Glutamatergic neuron (in vitro differentiated cells): Measurements from ENCODE around the gene RASSF7. TPM values are rescaled to one million over a fixed set of nuclear protein-coding genes. Genes with fewer than 3 reads are reported as not detected.

Source experiments
- DNase-seq: peaks from one replicate; pipeline ENCODE4 v3.0.0; 2022
- H3K27ac Mint-ChIP-seq: one replicate; pipeline ENCODE4 v1.8.0; 2020; ENCODE audit warnings: mild to moderate bottlenecking, mixed read lengths, inconsistent platforms; ENCODE audit not compliant: unreplicated experiment
- H3K27me3 Mint-ChIP-seq: one replicate; pipeline ENCODE4 v1.8.0; 2020; ENCODE audit warnings: mild to moderate bottlenecking, moderate library complexity, mixed read lengths, inconsistent platforms; ENCODE audit not compliant: unreplicated experiment
- H3K36me3 Mint-ChIP-seq: one replicate; pipeline ENCODE4 v1.8.0; 2020; ENCODE audit warnings: mild to moderate bottlenecking, mixed read lengths, inconsistent platforms; ENCODE audit not compliant: unreplicated experiment
- H3K4me1 Mint-ChIP-seq: one replicate; pipeline ENCODE4 v1.8.0; 2020; ENCODE audit warnings: mild to moderate bottlenecking, low read depth, mixed read lengths, inconsistent platforms; ENCODE audit not compliant: unreplicated experiment
- H3K4me3 Mint-ChIP-seq: one replicate; pipeline ENCODE4 v1.8.0; 2020; ENCODE audit warnings: mild to moderate bottlenecking, mixed read lengths, inconsistent platforms; ENCODE audit not compliant: unreplicated experiment
- H3K9me3 Mint-ChIP-seq: one replicate; pipeline ENCODE4 v1.8.0; 2020; ENCODE audit warnings: mild to moderate bottlenecking, moderate library complexity, mixed read lengths, inconsistent platforms; ENCODE audit not compliant: unreplicated experiment
- CTCF ChIP-seq: fragments of 200-600 bp; sonication (generic); IDR thresholded peaks from one replicate; pipeline ENCODE4 v1.5.0; 2021; ENCODE audit not compliant: partially characterized antibody, unreplicated experiment
- total RNA-seq: library from RNA; stranded (reverse); fragmentation: NEBNext Ultra II Directional; extraction: Animal tissue kit (Norgen Biotek cat#: 25700); gene quantifications from one replicate; pipeline ENCODE4 v1.2.1, GENCODE V29; 2021; ENCODE audit not compliant: unreplicated experiment

Gene RASSF7
- total RNA-seq, 1 donor from 2014 or later = 9.4 TPM

GRCh38 chr11:610146-610801 lies 49.5 kb downstream of the RASSF7 start:
- TF ChIP-seq CTCF = no peak
- peaks cover 9% of the 10 kb centered on the region for H3K4me1 Mint-ChIP-seq
- peaks cover 15% of the 10 kb centered on the region for H3K9me3 Mint-ChIP-seq
- H3K27me3 Mint-ChIP-seq = peaks cover 8% of the 10 kb centered on the region
- no peak overlapping the region for H3K4me3 Mint-ChIP-seq
- H3K36me3 Mint-ChIP-seq = peaks cover 4% of the 10 kb centered on the region
- no peak overlapping the region for H3K27ac Mint-ChIP-seq
- DNase-seq = no peak

GRCh38 chr11:611001-611996 lies 50.5 kb downstream of the RASSF7 start:
- DNase-seq = no peak
- Mint-ChIP-seq H3K27ac (no peak overlapping the region), H3K4me3 (no peak overlapping the region), H3K4me1 (peaks cover 9% of the 10 kb centered on the region), H3K9me3 (peaks cover 15% of the 10 kb centered on the region), H3K36me3 (peaks cover 4% of the 10 kb centered on the region), H3K27me3 (peaks cover 8% of the 10 kb centered on the region)
- TF ChIP-seq CTCF = no peak

GRCh38 chr11:612201-612960 lies 51.6 kb downstream of the RASSF7 start:
- Mint-ChIP-seq H3K27me3 (peaks cover 8% of the 10 kb centered on the region), H3K4me1 (peaks cover 9% of the 10 kb centered on the region), H3K4me3 (peak overlapping the region; percentile 57), H3K27ac (peak overlapping the region; percentile 84), H3K36me3 (no peaks in the 10 kb centered on the region), H3K9me3 (peaks cover 10% of the 10 kb centered on the region)
- peak; percentile 39 for TF ChIP-seq CTCF
- DNase-seq = peak; percentile 63

- no peak overlapping the region for H3K4me3 Mint-ChIP-seq
- H3K27ac Mint-ChIP-seq = peak overlapping the region; percentile 28
- peaks cover 9% of the 10 kb centered on the region for H3K4me1 Mint-ChIP-seq
- peaks cover 8% of the 10 kb centered on the region for H3K27me3 Mint-ChIP-seq
- H3K9me3 Mint-ChIP-seq = peaks cover 10% of the 10 kb centered on the region
- H3K36me3 Mint-ChIP-seq = no peaks in the 10 kb centered on the region
- TF ChIP-seq CTCF = no peak
- DNase-seq = no peak
Observed at GRCh38 chr11:612961-613300, 52.2 kb downstream of the RASSF7 start.
